Stimulated activated CD4-positive, alpha-beta T cell treated with anti-CD3 and anti-CD28 coated beads, Interleukin-15, amount 100 ng/mL, for 1 hour (primary cell): ENCODE measurements around the gene NRSN2.

Source experiments
- DNase-seq, 2 donors: peaks; one replicate each; pipeline ENCODE4 v3.0.0-alpha.2; 2020; ENCODE audit warnings: low read depth in 1 of 2, low spot score in 1 of 2

NRSN2 gene

GRCh38 chr20:396619-397431 lies 49.9 kb downstream of the NRSN2 start:
- no peak for DNase-seq

GRCh38 chr20:397432-398237 lies 50.7 kb downstream of the NRSN2 start:
- DNase-seq: no peak

DNA sequence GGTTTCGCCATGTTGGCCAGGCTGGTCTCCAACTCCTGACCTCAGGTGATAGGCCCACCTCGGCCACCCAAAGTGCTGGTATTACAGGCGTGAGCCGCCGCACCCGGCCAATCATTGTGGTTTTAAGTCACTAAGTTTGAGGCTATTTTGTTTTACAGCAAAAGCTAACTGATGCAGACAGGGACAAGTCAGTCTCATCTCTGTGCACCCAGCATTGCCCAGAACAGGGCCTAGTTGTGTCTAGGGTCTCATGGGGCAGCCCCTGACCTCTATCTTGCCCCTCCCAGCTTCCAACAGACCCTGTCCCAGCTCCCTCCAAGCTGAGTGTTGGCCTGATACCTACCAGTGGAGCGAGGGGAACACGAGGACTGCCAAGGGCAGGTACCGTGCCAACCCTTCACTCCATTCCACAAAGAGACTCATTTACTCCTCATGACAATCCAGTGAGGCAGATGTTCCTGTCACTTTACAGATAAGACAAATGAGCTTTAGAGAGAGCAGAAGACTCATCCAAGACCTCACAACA lies 52.3 kb downstream of the NRSN2 start:
- DNase-seq: no peak

- no peak for DNase-seq
Measured at GRCh38 chr20:400128-400453, 53.2 kb downstream of the NRSN2 start.

DNA sequence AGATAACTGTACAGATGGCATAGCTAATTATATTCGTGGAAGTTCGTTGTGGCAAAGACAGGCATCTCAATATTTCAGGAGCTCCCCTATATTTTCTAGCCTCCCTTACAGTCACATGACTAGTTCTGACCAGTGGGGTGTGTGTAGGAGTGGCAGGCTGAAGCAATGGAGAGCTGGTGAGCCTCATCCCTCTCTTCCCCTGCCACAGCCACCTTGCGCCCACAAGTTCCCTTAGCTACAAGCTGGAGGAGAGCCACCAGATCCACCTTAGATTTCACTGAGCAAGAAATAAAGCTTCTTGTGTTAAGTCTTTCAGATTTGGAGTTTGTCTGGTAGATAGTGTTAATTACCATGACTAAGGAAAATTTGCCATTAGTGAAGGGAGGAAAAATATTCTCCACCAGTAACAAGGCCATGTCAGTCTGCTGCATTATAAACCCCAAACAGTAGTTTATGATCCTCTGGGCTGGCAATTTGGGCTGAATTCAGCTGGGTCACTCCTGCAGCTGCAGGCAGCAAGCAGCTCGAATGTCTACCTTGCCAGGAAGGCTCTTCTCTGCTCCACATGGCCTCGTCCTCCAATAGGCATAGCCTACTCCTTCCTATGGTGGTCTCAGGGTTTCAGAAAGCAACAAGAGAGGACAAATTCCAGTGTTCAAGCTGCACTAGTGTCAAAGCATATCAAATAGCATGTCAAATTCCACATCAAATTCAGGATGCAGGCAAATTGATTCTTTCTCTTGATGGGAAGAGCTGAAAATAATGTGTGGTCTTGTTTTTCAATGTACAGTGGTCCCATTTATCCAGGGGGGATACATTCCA lies 53.8 kb downstream of the NRSN2 start:
- no peak for DNase-seq

DNA sequence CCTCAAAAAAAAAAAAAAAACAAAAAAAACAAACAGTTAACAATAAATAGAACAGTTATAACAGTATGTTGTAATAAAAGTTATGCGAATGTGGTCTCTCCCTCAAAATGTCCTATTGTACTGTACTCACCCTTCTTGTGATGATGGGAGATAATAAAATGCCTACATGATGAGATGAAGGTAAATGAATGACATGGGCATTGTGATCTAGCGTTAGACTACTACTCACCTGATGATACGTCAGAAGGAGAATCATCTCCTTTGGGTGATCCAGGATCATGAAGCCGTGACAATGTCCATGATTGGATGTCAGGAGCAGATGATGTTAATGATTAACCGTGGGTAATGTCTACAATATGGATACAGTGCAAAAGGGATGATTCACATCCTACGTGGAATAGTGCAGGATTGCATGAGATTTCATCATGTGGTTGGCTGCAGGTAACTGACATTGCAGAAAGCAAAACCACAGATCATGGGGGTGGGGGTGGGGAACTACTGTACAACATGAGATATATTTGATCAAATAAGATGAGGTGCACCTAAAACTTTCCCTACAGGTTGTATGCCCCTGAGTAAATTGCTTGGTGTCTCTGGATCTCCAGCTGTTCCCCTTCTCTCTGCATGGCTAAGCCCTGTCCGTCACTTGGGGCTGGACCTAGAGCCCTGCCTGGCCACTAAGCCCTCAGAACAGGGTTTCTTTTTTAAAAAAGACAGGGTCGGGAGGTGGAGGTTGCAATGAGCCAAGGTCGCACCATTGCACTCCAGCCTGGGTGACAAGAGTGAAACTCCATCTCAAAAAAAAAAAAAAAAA lies 55.0 kb downstream of the NRSN2 start:
- no peak for DNase-seq

DNA sequence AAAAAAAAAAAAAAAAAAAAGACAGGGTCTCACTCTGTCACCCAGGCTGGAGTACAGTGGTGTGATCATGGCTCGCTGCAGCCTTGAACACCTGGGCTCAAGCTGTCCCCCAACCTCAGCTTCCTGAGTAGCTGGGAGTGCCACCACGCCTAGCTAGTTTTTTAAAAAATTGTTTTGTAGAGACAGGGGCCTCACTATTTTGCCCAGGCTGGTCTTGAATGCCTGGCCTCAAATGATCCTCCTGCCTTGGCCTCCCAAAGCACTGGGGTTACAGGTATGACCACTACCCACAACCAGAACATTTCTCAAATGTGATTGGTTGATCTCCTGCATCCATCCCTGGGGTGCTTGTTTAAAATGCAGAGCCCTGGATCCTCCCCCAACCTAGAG lies 55.6 kb downstream of the NRSN2 start:
- no peak for DNase-seq

DNA sequence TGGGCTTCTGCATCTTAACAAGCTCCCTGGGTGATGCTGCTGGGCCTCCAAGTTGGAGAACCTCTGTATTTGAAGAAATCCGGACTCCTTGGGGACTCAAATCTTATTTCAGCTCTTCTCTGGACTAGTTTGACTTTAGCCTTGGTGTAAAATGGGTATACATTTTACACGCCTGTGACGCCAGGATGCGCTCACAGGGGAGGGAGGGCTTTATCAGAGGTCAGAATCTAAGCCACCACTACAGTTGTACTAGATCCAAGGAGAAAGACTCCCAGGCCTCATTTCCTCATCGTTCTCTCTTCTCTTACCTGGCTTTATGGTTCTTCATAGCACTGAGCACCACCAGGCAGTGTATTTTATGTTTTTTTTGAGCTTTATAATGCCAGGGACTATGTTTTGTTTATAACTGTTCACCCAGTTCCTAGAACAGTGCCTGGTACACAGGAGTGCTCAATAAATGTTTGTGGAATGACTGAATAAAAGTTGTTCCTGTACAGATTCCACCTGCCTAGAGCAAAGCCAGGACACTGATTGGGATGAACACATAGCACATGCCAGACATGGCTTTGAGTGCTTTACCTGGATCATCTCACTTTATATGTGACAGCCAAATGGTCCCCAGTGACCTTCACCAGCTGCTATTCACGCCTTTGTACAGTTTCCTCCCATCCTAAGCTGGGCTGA lies 56.1 kb downstream of the NRSN2 start:
- DNase-seq: no peak

- DNase-seq: no peak
Measured at GRCh38 chr20:403582-403957, 56.7 kb downstream of the NRSN2 start.

DNA sequence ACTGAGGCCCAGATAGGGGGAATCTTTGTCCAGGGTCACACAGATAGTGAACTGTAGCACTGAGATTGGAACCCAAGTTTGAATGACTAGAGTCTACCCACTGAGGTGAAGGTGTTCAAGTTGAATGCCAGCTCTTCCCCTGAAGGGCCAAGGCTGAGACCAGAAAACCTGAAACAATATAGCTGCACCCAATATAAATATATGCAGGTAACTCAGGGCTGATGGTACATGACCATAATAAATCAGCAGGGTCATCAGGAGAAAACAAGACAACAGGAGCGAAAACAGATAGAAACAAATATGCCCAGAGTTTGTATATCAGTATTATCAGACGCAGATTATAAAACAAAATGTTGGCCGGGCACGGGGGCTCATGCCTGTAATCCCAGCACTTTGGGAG lies 57.2 kb downstream of the NRSN2 start:
- DNase-seq: no peak
